GM18517 (cell line): ENCODE results near the gene FGFR3.

Experiments used
- ATAC-seq: cut with Tn5 transposase; IDR thresholded peaks from one replicate; pipeline ENCODE4 v1.9.1; 2021; ENCODE audit warnings: mild to moderate bottlenecking, moderate library complexity; ENCODE audit not compliant: unreplicated experiment

The FGFR3 gene

GRCh38 chr4:1756079-1756478 is 37.0 kb upstream of the FGFR3 start:
- no peak for ATAC-seq

- ATAC-seq = no peak
These were observed 36.0 kb upstream of the FGFR3 start for GRCh38 chr4:1756893-1757779.

GRCh38 chr4:1757836-1758235 is 35.3 kb upstream of the FGFR3 start:
- ATAC-seq = no peak

- ATAC-seq = no peak
These were observed 34.6 kb upstream of the FGFR3 start for GRCh38 chr4:1758306-1759121.

GRCh38 chr4:1759170-1759817 is 33.8 kb upstream of the FGFR3 start:
- no peak for ATAC-seq

- ATAC-seq = no peak
These were observed 33.3 kb upstream of the FGFR3 start for GRCh38 chr4:1759818-1760223.

GRCh38 chr4:1760521-1761071 is 32.5 kb upstream of the FGFR3 start:
- no peak for ATAC-seq

GRCh38 chr4:1761130-1761689 is 31.9 kb upstream of the FGFR3 start:
- ATAC-seq = no peak

GRCh38 chr4:1762264-1763010 is 30.7 kb upstream of the FGFR3 start:
- no peak for ATAC-seq

GRCh38 chr4:1763070-1763549 is 30.0 kb upstream of the FGFR3 start:
- ATAC-seq = no peak

GRCh38 chr4:1763550-1764080 is 29.5 kb upstream of the FGFR3 start:
- ATAC-seq = no peak

- ATAC-seq = no peak
These were observed 28.4 kb upstream of the FGFR3 start for GRCh38 chr4:1764670-1765069.

- ATAC-seq = no peak
These were observed 27.6 kb upstream of the FGFR3 start for GRCh38 chr4:1765409-1766072.

- ATAC-seq = no peak
These were observed 26.7 kb upstream of the FGFR3 start for GRCh38 chr4:1766106-1767060.

GRCh38 chr4:1767061-1767769 is 25.9 kb upstream of the FGFR3 start:
- ATAC-seq = no peak

GRCh38 chr4:1767770-1768366 is 25.2 kb upstream of the FGFR3 start:
- no peak for ATAC-seq
